Omental fat pad (tissue), 4 donors: ENCODE data around the gene ERCC6L2. TPM values are rescaled to one million over a fixed set of nuclear protein-coding genes. Genes with fewer than 3 reads are reported as not detected.

Source experiments
- ATAC-seq: fragments of 150-250 bp; one replicate; pipeline ENCODE4 v1.9.1; 2016; ENCODE audit warnings: mild to moderate bottlenecking, moderate library complexity; ENCODE audit not compliant: low FRiP score
- DNase-seq: peaks from one replicate; pipeline ENCODE4 v3.0.0-alpha.2; 2019; ENCODE audit warnings: low spot score
- CTCF ChIP-seq, 3 donors: fragments of 450-650 bp; IDR thresholded peaks; one replicate each; pipeline ENCODE4 v1.5.1; 2016 to 2017; ENCODE audit warnings: antibody characterized with exemption in 3 of 3, mild to moderate bottlenecking in 3 of 3, moderate library complexity in 2 of 3
- total RNA-seq, 4 donors: library from RNA; depleted of rRNA; stranded (reverse); fragments of >200 nt; gene quantifications; one replicate each; pipeline ENCODE4 v1.1.0, GENCODE V29; 2016

Gene ERCC6L2
- total RNA-seq, 4 donors from 2014 or later, result 48.9 to 84.6 (median 58.1) TPM

GRCh38 chr9:95971815-95972214 is 96.3 kb downstream of the ERCC6L2 start:
- ATAC-seq, result no peak

GRCh38 chr9:95974389-95974788 is 98.9 kb downstream of the ERCC6L2 start:
- ATAC-seq (no peak), DNase-seq (no peak)
- TF ChIP-seq CTCF (IDR thresholded peaks at IDR 0.05), result no peak

More at GRCh38 chr9:95971815-95972214, 96.3 kb downstream of the ERCC6L2 start:
- TF ChIP-seq CTCF (IDR thresholded peaks at IDR 0.05), result no peak
- DNase-seq, result no peak

- DNase-seq (no peak), ATAC-seq (no peak)
- no peak for TF ChIP-seq CTCF (IDR thresholded peaks at IDR 0.05)
Measured at GRCh38 chr9:95977371-95977770, 101.9 kb downstream of the ERCC6L2 start.

DNA sequence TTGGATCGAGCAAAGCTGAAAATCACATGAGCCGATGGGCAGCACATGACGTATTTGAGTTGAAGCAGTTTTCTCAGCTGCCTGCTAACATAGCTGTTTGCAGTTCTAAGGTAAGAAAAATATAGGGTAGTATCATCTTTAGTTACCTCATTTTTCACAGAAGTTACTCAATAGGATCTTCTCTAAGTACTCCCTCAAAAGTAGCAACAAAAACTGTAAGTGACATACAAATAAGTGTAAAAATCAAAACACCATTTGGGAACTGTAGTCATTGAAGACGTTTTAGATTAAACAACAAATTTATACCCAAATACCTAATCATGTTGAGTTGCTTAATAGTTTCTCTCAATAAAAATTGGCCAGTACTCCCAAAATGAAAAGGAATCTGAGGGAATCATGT is 102.6 kb downstream of the ERCC6L2 start:
- TF ChIP-seq CTCF (IDR thresholded peaks at IDR 0.05), result no peak
- no peak for ATAC-seq
- DNase-seq, result no peak

- ATAC-seq (no peak), DNase-seq (no peak)
- TF ChIP-seq CTCF (IDR thresholded peaks at IDR 0.05), result no peak
Measured at GRCh38 chr9:95979446-95979845, 104.0 kb downstream of the ERCC6L2 start.

GRCh38 chr9:95980262-95981125 is 105.0 kb downstream of the ERCC6L2 start:
- no peak for ATAC-seq
- DNase-seq, result no peak
- TF ChIP-seq CTCF (IDR thresholded peaks at IDR 0.05), result no peak
